ENCODE results near the gene SLC24A3. TPM values are rescaled to one million over a fixed set of nuclear protein-coding genes. Genes with fewer than 3 reads are reported as not detected.

The SLC24A3 gene
- total RNA-seq, 2 experiments from 2014 or later: not detected

DNA sequence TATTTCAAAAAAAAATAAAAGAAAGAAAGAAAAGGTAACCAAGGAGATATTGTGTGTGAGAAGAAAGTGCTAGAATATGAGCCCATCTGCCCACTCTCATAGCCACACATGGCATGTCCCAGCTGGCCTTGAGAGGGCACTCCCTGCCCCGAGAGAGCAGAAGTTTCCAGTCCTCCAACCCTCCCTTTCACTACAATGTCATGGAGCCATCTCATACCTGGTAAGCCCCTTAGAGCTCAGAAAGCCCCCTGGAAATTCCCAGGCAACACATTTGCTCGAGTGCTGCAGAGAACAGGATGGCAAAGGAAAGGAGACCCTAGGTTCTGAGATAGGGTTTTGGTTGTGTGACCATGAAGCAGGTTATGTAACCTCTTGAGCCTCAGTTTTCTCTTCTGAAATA is 469.8 kb downstream of the SLC24A3 start:
- H3K27ac Mint-ChIP-seq: no peak overlapping the region
- peaks cover 5% of the 10 kb centered on the region for H3K9me3 Mint-ChIP-seq (ENCODE audit: low read depth)
- H3K4me3 Mint-ChIP-seq: no peak overlapping the region
- H3K27me3 Mint-ChIP-seq: no peaks in the 10 kb centered on the region
- DNase-seq (no peak), ATAC-seq (no peak)
- CTCF ChIA-PET: no interaction called here
- no peaks in the 10 kb centered on the region for H3K36me3 Mint-ChIP-seq
- no peaks in the 10 kb centered on the region for H3K4me1 Mint-ChIP-seq

GRCh38 chr20:19683188-19683587 is 470.7 kb downstream of the SLC24A3 start:
- Mint-ChIP-seq H3K4me3 (no peak overlapping the region), H3K9me3 (ENCODE audit: low read depth) (peaks cover 5% of the 10 kb centered on the region), H3K27me3 (no peaks in the 10 kb centered on the region), H3K4me1 (no peaks in the 10 kb centered on the region), H3K36me3 (no peaks in the 10 kb centered on the region), H3K27ac (no peak overlapping the region)
- no peak for DNase-seq
- CTCF ChIA-PET: no interaction called here
- no peak for ATAC-seq

- CTCF ChIA-PET: interaction anchor here (2.0 kb wide), 1 partner anchor 22 kb away, joined by 5 read pairs; no protein-coding TSS in a partner anchor
- DNase-seq (no peak), ATAC-seq (no peak)
- H3K27ac Mint-ChIP-seq: no peak overlapping the region
- peaks cover 5% of the 10 kb centered on the region for H3K9me3 Mint-ChIP-seq (ENCODE audit: low read depth)
- H3K36me3 Mint-ChIP-seq: no peaks in the 10 kb centered on the region
- no peaks in the 10 kb centered on the region for H3K27me3 Mint-ChIP-seq
- H3K4me1 Mint-ChIP-seq: no peaks in the 10 kb centered on the region
- H3K4me3 Mint-ChIP-seq: no peak overlapping the region
Observed at GRCh38 chr20:19683822-19684221, 471.4 kb downstream of the SLC24A3 start.

DNA sequence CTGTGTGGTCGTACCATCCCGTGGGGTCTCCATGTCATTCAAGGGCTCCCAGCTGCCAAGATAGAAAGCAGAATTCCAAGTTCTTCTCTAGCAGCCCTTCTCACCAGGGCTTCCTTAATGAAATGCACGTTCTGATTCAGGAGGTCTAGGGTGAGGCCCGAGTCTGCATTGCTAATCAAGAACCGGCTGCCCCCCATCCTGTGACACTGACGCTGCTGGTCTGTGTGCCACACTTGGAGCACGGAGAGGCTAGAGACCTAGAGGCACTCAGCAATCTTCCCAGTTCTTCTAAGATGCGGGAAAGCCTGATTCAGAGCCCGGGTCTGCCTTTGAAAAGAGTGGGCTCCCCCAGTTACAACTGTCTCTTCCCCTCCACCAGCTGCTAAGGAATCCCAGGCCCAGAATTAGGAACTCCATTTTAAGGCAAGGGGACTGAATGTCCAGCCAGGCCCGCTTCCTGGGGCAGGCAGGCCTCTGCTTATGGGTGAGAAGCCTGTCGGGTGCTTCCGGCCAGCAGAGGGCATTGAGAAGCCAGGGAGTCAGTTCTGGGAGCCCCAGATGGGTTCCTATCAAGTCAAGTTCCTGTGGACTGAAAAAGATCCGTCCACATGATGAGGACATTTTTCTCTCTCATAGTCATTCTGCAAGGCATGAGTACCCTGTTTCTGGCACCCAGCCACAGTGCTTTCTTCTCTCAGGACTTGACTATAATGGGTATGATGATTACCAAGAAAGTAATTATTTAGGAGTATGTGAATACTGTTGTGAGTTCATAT is 475.8 kb downstream of the SLC24A3 start:
- no peak overlapping the region for H3K4me3 Mint-ChIP-seq
- H3K36me3 Mint-ChIP-seq: no peaks in the 10 kb centered on the region
- H3K27me3 Mint-ChIP-seq: peaks cover 12% of the 10 kb centered on the region
- H3K4me1 Mint-ChIP-seq: no peaks in the 10 kb centered on the region
- CTCF ChIA-PET: no interaction called here
- DNase-seq: no peak
- H3K9me3 Mint-ChIP-seq (ENCODE audit: low read depth): no peaks in the 10 kb centered on the region
- H3K27ac Mint-ChIP-seq: no peak overlapping the region
- no peak for ATAC-seq

- CTCF ChIA-PET: no interaction called here
- H3K4me3 Mint-ChIP-seq: no peak overlapping the region
- H3K9me3 Mint-ChIP-seq (ENCODE audit: low read depth): no peaks in the 10 kb centered on the region
- H3K36me3 Mint-ChIP-seq: no peaks in the 10 kb centered on the region
- no peaks in the 10 kb centered on the region for H3K4me1 Mint-ChIP-seq
- DNase-seq: no peak
- H3K27me3 Mint-ChIP-seq: peaks cover 19% of the 10 kb centered on the region
- no peak overlapping the region for H3K27ac Mint-ChIP-seq
- no peak for ATAC-seq
Observed at GRCh38 chr20:19690462-19690861, 478.0 kb downstream of the SLC24A3 start.

DNA sequence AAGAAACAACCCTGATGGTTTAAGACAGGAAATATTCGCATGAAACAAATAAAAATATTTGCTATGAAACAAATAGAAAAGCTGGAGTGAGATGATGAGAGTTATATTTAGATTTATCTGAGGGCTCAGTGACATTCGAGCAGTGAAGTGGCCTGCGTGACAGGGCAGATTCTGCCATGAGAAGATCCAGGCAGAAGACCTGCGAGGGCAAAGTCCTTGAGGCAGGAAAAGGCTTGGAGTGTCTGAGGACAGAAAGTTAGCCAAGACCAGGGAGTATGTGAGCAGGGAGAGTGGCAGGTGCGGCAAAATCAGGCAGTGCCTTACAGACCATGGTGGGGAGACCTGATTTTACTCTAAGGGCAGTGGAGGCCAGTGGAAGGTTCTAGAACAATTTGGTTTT is 478.7 kb downstream of the SLC24A3 start:
- Mint-ChIP-seq H3K27ac (no peak overlapping the region), H3K9me3 (ENCODE audit: low read depth) (no peaks in the 10 kb centered on the region), H3K27me3 (peaks cover 19% of the 10 kb centered on the region), H3K4me1 (no peaks in the 10 kb centered on the region), H3K36me3 (no peaks in the 10 kb centered on the region), H3K4me3 (no peak overlapping the region)
- ATAC-seq (no peak), DNase-seq (no peak)
- CTCF ChIA-PET: no interaction called here

GRCh38 chr20:19692100-19692499 is 479.7 kb downstream of the SLC24A3 start:
- no peak for DNase-seq
- Mint-ChIP-seq H3K4me1 (no peaks in the 10 kb centered on the region), H3K27ac (no peak overlapping the region), H3K9me3 (ENCODE audit: low read depth) (no peaks in the 10 kb centered on the region), H3K4me3 (no peak overlapping the region), H3K27me3 (peaks cover 19% of the 10 kb centered on the region), H3K36me3 (no peaks in the 10 kb centered on the region)
- no peak for ATAC-seq
- CTCF ChIA-PET: interaction anchor here (1.5 kb wide), 1 partner anchor 90 kb away, joined by 3 read pairs; no protein-coding TSS in a partner anchor

GRCh38 chr20:19692685-19693119 is 480.3 kb downstream of the SLC24A3 start:
- peak; percentile 45 for DNase-seq

DNA sequence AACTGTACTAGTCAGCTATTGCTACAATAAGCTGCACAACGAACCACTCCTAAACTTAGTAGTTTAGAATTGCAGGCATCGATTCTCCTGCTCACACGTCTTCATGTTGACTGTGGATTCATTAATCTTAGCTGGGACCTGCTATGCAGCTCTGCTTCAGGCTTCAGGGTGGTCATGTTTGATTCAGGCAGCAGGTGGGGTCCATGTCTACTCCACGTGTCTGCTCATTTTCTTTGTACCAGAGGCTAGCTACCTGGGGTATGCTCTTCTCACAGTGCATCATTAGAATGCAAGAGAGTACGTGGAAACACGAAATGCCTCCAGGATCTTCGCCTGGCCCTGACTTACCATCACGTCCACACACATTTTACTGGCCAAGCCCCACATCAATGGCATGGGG is 481.1 kb downstream of the SLC24A3 start:
- H3K27me3 Mint-ChIP-seq: peaks cover 19% of the 10 kb centered on the region
- H3K4me3 Mint-ChIP-seq: no peak overlapping the region
- H3K36me3 Mint-ChIP-seq: no peaks in the 10 kb centered on the region
- CTCF ChIA-PET: interaction anchor here (1.5 kb wide), 1 partner anchor 89 kb away, joined by 3 read pairs; no protein-coding TSS in a partner anchor
- no peak overlapping the region for H3K27ac Mint-ChIP-seq
- H3K4me1 Mint-ChIP-seq: no peaks in the 10 kb centered on the region
- H3K9me3 Mint-ChIP-seq (ENCODE audit: low read depth): no peaks in the 10 kb centered on the region
- ATAC-seq (no peak), DNase-seq (no peak)

More at GRCh38 chr20:19692685-19693119, 480.3 kb downstream of the SLC24A3 start:
- Mint-ChIP-seq H3K36me3 (no peaks in the 10 kb centered on the region), H3K4me3 (no peak overlapping the region), H3K27ac (no peak overlapping the region), H3K9me3 (ENCODE audit: low read depth) (no peaks in the 10 kb centered on the region), H3K27me3 (peaks cover 19% of the 10 kb centered on the region), H3K4me1 (no peaks in the 10 kb centered on the region)
- no peak for ATAC-seq
- CTCF ChIA-PET: interaction anchor here (1.5 kb wide), 1 partner anchor 90 kb away, joined by 3 read pairs; no protein-coding TSS in a partner anchor

- H3K27me3 Mint-ChIP-seq: peaks cover 16% of the 10 kb centered on the region
- ATAC-seq: no peak
- DNase-seq: no peak
- no peak overlapping the region for H3K27ac Mint-ChIP-seq
- no peak overlapping the region for H3K4me3 Mint-ChIP-seq
- H3K36me3 Mint-ChIP-seq: no peaks in the 10 kb centered on the region
- H3K4me1 Mint-ChIP-seq: no peaks in the 10 kb centered on the region
- H3K9me3 Mint-ChIP-seq (ENCODE audit: low read depth): no peaks in the 10 kb centered on the region
- CTCF ChIA-PET: interaction anchor here (0.7 kb wide), 1 partner anchor 288 kb away, joined by 3 read pairs; no protein-coding TSS in a partner anchor
Observed at GRCh38 chr20:19695081-19695480, 482.6 kb downstream of the SLC24A3 start.

DNA sequence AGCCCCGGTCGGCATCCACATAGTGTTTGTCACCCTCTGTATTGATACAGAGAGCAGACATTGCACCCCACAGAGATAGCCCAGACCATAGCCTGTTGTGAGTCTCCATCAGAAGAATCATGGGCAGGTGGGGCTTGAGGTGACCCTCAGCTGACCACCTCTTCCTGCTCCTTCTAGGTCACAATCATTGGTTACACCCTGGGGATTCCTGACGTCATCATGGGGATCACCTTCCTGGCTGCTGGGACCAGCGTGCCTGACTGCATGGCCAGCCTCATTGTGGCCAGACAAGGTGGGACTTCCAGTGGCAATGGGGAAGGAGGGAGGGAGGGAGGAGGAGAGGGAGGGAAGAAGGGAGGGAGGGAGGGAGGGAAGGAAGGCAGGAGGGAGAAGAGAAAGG is 484.2 kb downstream of the SLC24A3 start:
- H3K27ac Mint-ChIP-seq: no peak overlapping the region
- ATAC-seq (no peak), DNase-seq (no peak)
- H3K27me3 Mint-ChIP-seq: peaks cover 9% of the 10 kb centered on the region
- no peaks in the 10 kb centered on the region for H3K4me1 Mint-ChIP-seq
- CTCF ChIA-PET: no interaction called here
- H3K4me3 Mint-ChIP-seq: no peak overlapping the region
- H3K9me3 Mint-ChIP-seq (ENCODE audit: low read depth): no peaks in the 10 kb centered on the region
- H3K36me3 Mint-ChIP-seq: no peaks in the 10 kb centered on the region

- DNase-seq: no peak
- Mint-ChIP-seq H3K4me1 (no peaks in the 10 kb centered on the region), H3K9me3 (ENCODE audit: low read depth) (no peaks in the 10 kb centered on the region), H3K27ac (no peak overlapping the region), H3K36me3 (no peaks in the 10 kb centered on the region), H3K4me3 (no peak overlapping the region), H3K27me3 (peaks cover 7% of the 10 kb centered on the region)
- no peak for ATAC-seq
- CTCF ChIA-PET: no interaction called here
Observed at GRCh38 chr20:19697415-19697814, 485.0 kb downstream of the SLC24A3 start.

DNA sequence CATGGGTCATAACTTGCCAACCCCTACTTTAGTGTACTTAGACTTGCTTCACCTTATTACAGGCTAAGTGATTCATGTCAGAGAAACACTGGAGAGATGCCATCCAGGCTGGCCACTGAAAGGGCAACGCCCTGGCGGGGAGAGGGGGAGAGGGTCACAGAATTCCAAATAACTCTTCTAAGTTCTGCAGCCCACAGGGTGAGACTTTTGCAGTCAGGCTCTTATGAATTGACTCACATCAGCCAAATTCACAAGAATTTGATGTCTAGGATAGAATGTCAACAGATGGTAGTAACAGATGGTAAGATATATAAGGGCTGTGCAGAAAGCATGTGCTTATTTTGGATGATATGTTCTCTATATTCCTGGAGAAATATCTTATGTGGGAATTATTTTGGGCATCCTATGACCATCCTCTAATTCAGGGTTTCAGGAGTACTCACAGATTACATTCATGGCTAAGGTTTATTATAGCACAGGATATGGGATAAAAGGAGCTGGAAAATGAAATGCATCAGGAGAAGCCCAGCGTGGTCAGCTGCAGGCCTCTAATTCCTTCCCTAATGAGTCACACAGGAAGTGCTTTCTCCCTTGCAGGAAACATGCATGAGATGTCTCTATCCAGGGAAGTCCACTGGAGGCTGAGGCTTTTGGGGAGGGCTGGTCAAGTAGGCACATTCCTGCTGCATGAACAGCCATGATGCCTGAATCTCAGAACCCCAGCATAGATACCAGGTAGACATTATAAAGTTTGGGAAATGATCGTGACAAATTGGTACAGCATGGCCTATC is 486.9 kb downstream of the SLC24A3 start:
- H3K27me3 Mint-ChIP-seq: peaks cover 5% of the 10 kb centered on the region
- no peak for DNase-seq
- no peak overlapping the region for H3K27ac Mint-ChIP-seq
- H3K4me3 Mint-ChIP-seq: no peak overlapping the region
- CTCF ChIA-PET: no interaction called here
- no peaks in the 10 kb centered on the region for H3K4me1 Mint-ChIP-seq
- no peaks in the 10 kb centered on the region for H3K36me3 Mint-ChIP-seq
- H3K9me3 Mint-ChIP-seq (ENCODE audit: low read depth): peaks cover 3% of the 10 kb centered on the region
- ATAC-seq: no peak

DNA sequence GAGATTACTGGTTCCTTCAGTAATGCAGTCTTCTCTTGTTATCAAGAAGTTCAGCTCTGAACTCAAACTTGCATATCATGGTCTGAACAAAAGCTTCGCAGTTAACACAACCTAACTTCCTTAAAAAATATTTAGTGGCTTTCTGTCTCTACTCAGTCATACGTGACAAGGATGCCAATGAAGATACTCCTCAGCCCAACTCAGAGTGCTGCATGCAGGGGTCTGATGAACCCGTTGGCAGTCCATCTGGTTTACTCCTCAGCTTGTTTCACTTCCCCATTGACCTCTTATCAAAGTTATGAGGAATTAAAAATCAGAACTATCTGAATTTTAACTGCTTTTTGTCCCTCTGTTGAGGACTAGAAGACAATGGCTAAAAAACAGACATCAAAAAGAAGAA is 489.0 kb downstream of the SLC24A3 start:
- CTCF ChIA-PET: no interaction called here

More for the DNA sequence above, 489.0 kb downstream of the SLC24A3 start:
- no peak overlapping the region for H3K4me3 Mint-ChIP-seq
- no peaks in the 10 kb centered on the region for H3K36me3 Mint-ChIP-seq
- no peaks in the 10 kb centered on the region for H3K4me1 Mint-ChIP-seq
- DNase-seq (no peak), ATAC-seq (no peak)
- H3K27ac Mint-ChIP-seq: no peak overlapping the region
- no peaks in the 10 kb centered on the region for H3K27me3 Mint-ChIP-seq
- peaks cover 3% of the 10 kb centered on the region for H3K9me3 Mint-ChIP-seq (ENCODE audit: low read depth)
